ENCODE measurements around the gene LRRC9. TPM values are rescaled to one million over a fixed set of nuclear protein-coding genes. Genes with fewer than 3 reads are reported as not detected.

The LRRC9 gene
- total and polyA plus RNA-seq, 2 experiments from 2014 or later, result 2.2 to 3.1 TPM

- H3K36me3 ChIP-seq (ENCODE audit: insufficient read depth), result no peaks in the 10 kb centered on the region; the same call in 1 of the 2 replicates
- Mint-ChIP-seq H3K27me3 (ENCODE audit: insufficient read depth, low read depth, poor library complexity) (no peaks in the 10 kb centered on the region), H3K4me1 (peaks cover 16% of the 10 kb centered on the region; the same call in 2 of the 3 replicates), H3K9me3 (no peaks in the 10 kb centered on the region), H3K27ac (0 out of 2 replicates have a peak overlapping the region, but pooled peaks have one; percentile 11), H3K36me3 (ENCODE audit: low read depth) (peaks cover 18% of the 10 kb centered on the region), H3K4me3 (no peak overlapping the region)
- H2AFZ ChIP-seq, result no peak overlapping the region
- H4K20me1 ChIP-seq (replicated peaks; ENCODE audit: insufficient read depth), result peaks cover 3% of the 10 kb centered on the region; the same call in 1 of the 2 replicates
- H3K4me3 ChIP-seq, result no peak overlapping the region
- H3F3A ChIP-seq (replicated peaks; ENCODE audit: low read depth), result no peaks in the 10 kb centered on the region
- DNase-seq (ENCODE audit: low spot score), result no peak
- H3K9me2 ChIP-seq (ENCODE audit: insufficient read depth), result no peaks in the 10 kb centered on the region
- H3K79me2 ChIP-seq (replicated peaks; ENCODE audit: insufficient read depth), result peaks cover 96% of the 10 kb centered on the region
- no peak for TF ChIP-seq EZH2 (IDR thresholded peaks at IDR 0.05; ENCODE audit: low read depth, unreplicated experiment)
- no peak for TF ChIP-seq ZNF114 (CRISPR knock-in tag; IDR thresholded peaks at IDR 0.05)
- no peak for TF ChIP-seq JUNB (IDR thresholded peaks at IDR 0.05; ENCODE audit: unreplicated experiment)
- no peak for TF ChIP-seq CREB1 (CRISPR knock-in tag; IDR thresholded peaks at IDR 0.05; ENCODE audit: low read depth)
- no peak for TF ChIP-seq POLR2AphosphoS5 (IDR thresholded peaks at IDR 0.05; ENCODE audit: low read depth)
- no peak for TF ChIP-seq CTCF (conservative IDR thresholded peaks at IDR 0.05; ENCODE audit: low read depth in 2 of 2)
- TF ChIP-seq REST (IDR thresholded peaks at IDR 0.05; ENCODE audit: unreplicated experiment), result no peak
- no peak for TF ChIP-seq ZNF462 (CRISPR knock-in tag; IDR thresholded peaks at IDR 0.05)
- no peak for TF ChIP-seq STAT1 (IDR thresholded peaks at IDR 0.05; ENCODE audit: unreplicated experiment)
- TF ChIP-seq EZH2phosphoT487 (IDR thresholded peaks at IDR 0.05; ENCODE audit: unreplicated experiment), result no peak
- ATAC-seq, result no peak
- H3K27me3 ChIP-seq (ENCODE audit: insufficient read depth), result no peaks in the 10 kb centered on the region
- no peak overlapping the region for H3K4me2 ChIP-seq
- H3K27ac ChIP-seq (ENCODE audit: low read depth), result no peak overlapping the region
- H3K4me1 ChIP-seq (ENCODE audit: insufficient read depth), result peaks cover 17% of the 10 kb centered on the region
These were observed 182.4 kb downstream of the LRRC9 start for GRCh38 chr14:60102389-60102788.
